Neuron (in vitro differentiated cells): ENCODE measurements around the gene SLFN5.
"Not testable (repeated sequence)": the region's sequence is repeated elsewhere in the genome, so short reads cannot be mapped to it uniquely, and the experiment has no call there.

Experiments used
- H2AFZ ChIP-seq: one replicate; pipeline ENCODE4 v1.6.1; 2013; ENCODE audit warnings: low read depth, mild to moderate bottlenecking, inconsistent platforms, low read length, moderate library complexity
- H3K27me3 ChIP-seq: one replicate; pipeline ENCODE4 v1.6.1; 2013; ENCODE audit warnings: low read length; ENCODE audit not compliant: insufficient read depth
- H3K36me3 ChIP-seq: one replicate; pipeline ENCODE4 v1.6.1; 2013; ENCODE audit warnings: low read length; ENCODE audit not compliant: insufficient read depth
- H3K4me1 ChIP-seq: one replicate; pipeline ENCODE4 v1.6.1; 2013; ENCODE audit warnings: low read length; ENCODE audit not compliant: insufficient read depth
- H3K4me3 ChIP-seq: 2 replicates; pipeline ENCODE4 v1.5.1; 2013; ENCODE audit warnings: mild to moderate bottlenecking, low read length, moderate library complexity
- H3K9me3 ChIP-seq: one replicate; pipeline ENCODE4 v1.6.1; 2013; ENCODE audit warnings: low read length

SLFN5 gene

GRCh38 chr17:35242805-35243560 lies at the start of gene SLFN5:
TSS of gene SLFN5 (plus strand) at chr17:35243072. CDS start at chr17:35258691, 15,619 bp downstream.
- no peaks in the 10 kb centered on the region for H3K9me3 ChIP-seq
- H3K27me3 ChIP-seq, result no peaks in the 10 kb centered on the region
- H3K36me3 ChIP-seq, result no peaks in the 10 kb centered on the region
- H2AFZ ChIP-seq, result peak within 1 kb of the TSS; percentile 93
- H3K4me1 ChIP-seq, result peaks cover 20% of the 10 kb centered on the region
- peak within 1 kb of the TSS; percentile 77 for H3K4me3 ChIP-seq

GRCh38 chr17:35194001-35194400 lies 48.9 kb upstream of the SLFN5 start, which contains the start of gene SLC35G3:
TSS of gene SLC35G3 (minus strand) at chr17:35194393. CDS start at chr17:35194307, 86 bp downstream.
- H3K27me3 ChIP-seq, H3K4me1 ChIP-seq, H3K36me3 ChIP-seq, H2AFZ ChIP-seq, H3K4me3 ChIP-seq, H3K9me3 ChIP-seq: not testable (repeated sequence)

- not testable (repeated sequence) for H3K4me1 ChIP-seq
These were observed 47.8 kb upstream of the SLFN5 start for GRCh38 chr17:35195062-35195461.

GRCh38 chr17:35202582-35202981 lies 40.3 kb upstream of the SLFN5 start:
- not testable (repeated sequence) for H3K27me3 ChIP-seq, H3K4me3 ChIP-seq, H3K36me3 ChIP-seq, H3K9me3 ChIP-seq, H2AFZ ChIP-seq, H3K4me1 ChIP-seq

More at GRCh38 chr17:35195062-35195461, 47.8 kb upstream of the SLFN5 start:
- H3K4me3 ChIP-seq, H3K9me3 ChIP-seq, H3K27me3 ChIP-seq, H2AFZ ChIP-seq, H3K36me3 ChIP-seq: not testable (repeated sequence)

DNA sequence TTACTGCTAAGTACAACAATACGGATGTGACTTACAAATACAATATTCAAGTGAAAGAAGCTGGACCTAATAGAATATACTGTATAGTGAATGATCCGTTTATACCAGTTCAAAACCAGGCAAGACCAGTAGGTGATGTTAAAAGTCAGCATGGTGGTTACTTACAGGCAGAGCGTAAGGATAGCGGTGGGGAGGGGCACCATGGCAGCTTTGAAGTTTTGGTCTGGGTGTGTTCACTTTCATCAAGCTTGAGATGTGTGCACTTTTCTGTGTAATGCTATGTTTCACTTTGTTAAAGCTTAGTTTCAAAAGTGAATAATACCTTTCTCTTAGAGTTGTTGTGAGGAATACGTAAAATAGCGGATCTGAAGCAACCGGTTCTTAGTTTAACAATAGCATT lies 32.1 kb upstream of the SLFN5 start:
- Histone ChIP-seq H2AFZ (no peak overlapping the region), H3K9me3 (no peaks in the 10 kb centered on the region), H3K4me1 (no peaks in the 10 kb centered on the region), H3K4me3 (no peak overlapping the region), H3K27me3 (peaks cover 5% of the 10 kb centered on the region), H3K36me3 (no peaks in the 10 kb centered on the region)

DNA sequence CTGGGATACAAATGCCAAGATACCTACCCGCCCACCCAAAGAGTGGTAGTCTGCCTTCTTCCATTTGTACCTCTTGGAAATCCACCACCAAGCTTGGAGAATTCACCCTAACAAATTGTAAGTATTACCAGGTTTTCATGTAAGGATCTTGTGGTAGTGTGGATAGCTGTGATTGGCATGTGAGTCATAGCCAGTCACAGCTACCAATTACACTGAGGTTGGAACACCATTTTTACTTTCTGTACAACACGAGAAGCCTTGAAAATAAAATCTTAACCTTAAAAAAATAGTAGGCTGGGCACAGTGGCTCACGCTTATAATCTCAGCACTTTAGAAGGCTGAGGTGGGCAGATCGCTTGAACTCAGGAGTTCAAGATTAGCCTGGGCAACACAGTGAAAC lies 30.2 kb upstream of the SLFN5 start:
- no peaks in the 10 kb centered on the region for H3K36me3 ChIP-seq
- H3K4me3 ChIP-seq, result no peak overlapping the region
- H2AFZ ChIP-seq, result no peak overlapping the region
- H3K27me3 ChIP-seq, result peaks cover 5% of the 10 kb centered on the region
- H3K4me1 ChIP-seq, result no peaks in the 10 kb centered on the region
- no peaks in the 10 kb centered on the region for H3K9me3 ChIP-seq

DNA sequence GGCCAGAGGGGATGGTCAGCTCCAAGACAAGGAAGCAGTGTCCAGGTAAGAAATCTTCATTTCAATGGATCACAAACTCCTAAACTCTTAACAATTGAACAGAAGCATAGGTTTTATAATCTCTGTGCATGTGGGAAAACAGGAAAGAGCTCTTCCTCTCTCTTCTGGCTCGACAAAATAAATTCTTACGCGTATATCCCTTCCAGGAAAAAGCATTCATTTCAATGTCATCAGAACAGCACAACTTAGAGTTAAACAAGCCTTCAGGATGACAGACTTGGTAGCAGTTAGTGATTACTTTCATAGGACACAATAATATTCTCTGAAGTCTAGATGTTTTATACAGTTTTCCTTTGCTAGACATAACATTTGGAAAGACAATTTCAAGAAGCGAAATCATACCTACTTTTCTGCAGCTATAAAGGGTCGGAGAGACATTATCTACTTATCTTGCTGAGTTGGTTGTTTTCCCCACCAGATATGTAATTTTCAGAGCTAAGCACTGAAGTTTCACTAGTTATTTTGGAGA lies 29.4 kb upstream of the SLFN5 start:
- Histone ChIP-seq H3K27me3 (peaks cover 5% of the 10 kb centered on the region), H2AFZ (no peak overlapping the region), H3K9me3 (no peaks in the 10 kb centered on the region), H3K36me3 (no peaks in the 10 kb centered on the region), H3K4me1 (no peaks in the 10 kb centered on the region), H3K4me3 (no peak overlapping the region)

DNA sequence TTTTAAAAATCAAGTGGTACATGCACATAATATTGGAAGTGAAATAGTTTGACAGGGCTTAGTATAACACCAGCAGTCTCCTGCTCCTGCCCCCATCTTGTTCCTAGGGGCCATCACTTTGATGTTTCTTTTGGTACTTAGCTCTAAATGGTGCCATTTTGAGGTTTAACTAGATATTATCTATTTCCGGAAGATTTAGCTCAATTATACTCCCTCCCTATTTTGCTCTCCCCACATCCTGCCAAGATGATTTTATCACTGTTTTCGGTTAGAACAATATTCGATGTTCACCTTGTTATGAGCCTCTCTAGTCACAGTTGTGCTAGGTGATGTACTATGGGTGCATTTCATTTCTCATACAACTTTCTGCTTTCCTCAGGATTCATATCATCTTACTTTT lies 28.7 kb upstream of the SLFN5 start:
- no peaks in the 10 kb centered on the region for H3K4me1 ChIP-seq
- H2AFZ ChIP-seq, result no peak overlapping the region
- no peak overlapping the region for H3K4me3 ChIP-seq
- H3K9me3 ChIP-seq, result no peaks in the 10 kb centered on the region
- peaks cover 5% of the 10 kb centered on the region for H3K27me3 ChIP-seq
- H3K36me3 ChIP-seq, result no peaks in the 10 kb centered on the region

DNA sequence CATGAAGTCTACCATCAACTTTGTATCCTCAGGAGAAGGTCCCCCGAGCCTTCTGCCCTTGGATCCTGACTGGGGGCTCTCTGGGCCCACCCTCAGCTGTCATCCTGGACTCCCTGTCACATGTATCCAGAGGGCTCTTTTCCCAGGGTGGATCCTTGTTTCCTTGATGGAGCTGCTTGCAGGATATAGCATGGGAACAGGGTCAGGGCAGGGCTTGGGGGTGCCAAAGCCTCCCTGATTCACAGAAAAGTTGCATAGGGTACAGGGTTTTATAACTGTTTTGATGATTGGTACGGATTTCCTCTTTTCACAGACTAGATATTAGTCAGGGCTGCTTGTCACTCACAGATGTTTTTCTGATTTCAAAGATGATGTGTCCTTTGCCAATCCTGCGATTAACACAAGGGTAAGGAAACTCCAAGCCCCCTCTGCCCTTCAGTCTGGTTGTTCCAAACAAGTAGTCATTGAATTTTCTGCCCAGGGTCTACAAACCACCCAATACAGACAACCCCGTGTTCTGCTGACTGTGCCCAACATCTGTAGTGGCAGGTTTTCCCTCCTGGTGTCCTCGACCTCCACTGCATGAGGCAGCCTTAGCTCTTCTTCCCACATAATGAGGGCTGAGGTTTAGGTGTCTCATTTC lies 28.1 kb upstream of the SLFN5 start:
- Histone ChIP-seq H2AFZ (no peak overlapping the region), H3K27me3 (peaks cover 5% of the 10 kb centered on the region), H3K9me3 (no peaks in the 10 kb centered on the region), H3K4me1 (no peaks in the 10 kb centered on the region), H3K4me3 (no peak overlapping the region), H3K36me3 (no peaks in the 10 kb centered on the region)

- H3K4me3 ChIP-seq, result no peak overlapping the region
- H3K36me3 ChIP-seq, result no peaks in the 10 kb centered on the region
- H2AFZ ChIP-seq, result no peak overlapping the region
- no peaks in the 10 kb centered on the region for H3K9me3 ChIP-seq
- peaks cover 8% of the 10 kb centered on the region for H3K27me3 ChIP-seq
- no peaks in the 10 kb centered on the region for H3K4me1 ChIP-seq
These were observed 25.8 kb upstream of the SLFN5 start for GRCh38 chr17:35217107-35217506.

GRCh38 chr17:35218915-35219314 lies 24.0 kb upstream of the SLFN5 start:
- no peaks in the 10 kb centered on the region for H3K9me3 ChIP-seq
- peaks cover 8% of the 10 kb centered on the region for H3K27me3 ChIP-seq
- H2AFZ ChIP-seq, result no peak overlapping the region
- H3K4me3 ChIP-seq, result no peak overlapping the region
- H3K36me3 ChIP-seq, result no peaks in the 10 kb centered on the region
- H3K4me1 ChIP-seq, result no peaks in the 10 kb centered on the region

DNA sequence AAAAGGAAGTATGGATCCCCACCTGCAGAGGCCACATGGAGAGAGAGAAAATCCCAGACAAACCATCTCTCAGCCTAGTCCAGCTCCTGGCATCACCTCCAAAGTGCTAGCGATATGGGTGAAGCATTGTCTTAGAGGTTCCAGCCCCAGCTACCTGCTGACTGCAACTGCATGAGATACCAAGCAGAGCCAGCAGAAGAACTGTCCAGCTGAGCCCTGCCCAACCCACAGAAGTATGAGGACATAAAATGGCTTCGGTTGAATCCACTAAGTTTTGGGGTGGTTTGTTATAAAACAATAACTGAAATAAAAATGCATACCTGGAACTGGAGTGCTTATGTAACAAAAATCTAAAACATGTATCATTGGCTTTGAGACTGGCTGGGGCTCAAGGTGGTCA lies 20.4 kb upstream of the SLFN5 start:
- Histone ChIP-seq H3K9me3 (no peaks in the 10 kb centered on the region), H3K36me3 (no peaks in the 10 kb centered on the region), H2AFZ (no peak overlapping the region), H3K4me3 (no peak overlapping the region), H3K4me1 (no peaks in the 10 kb centered on the region), H3K27me3 (peaks cover 6% of the 10 kb centered on the region)

GRCh38 chr17:35224436-35224835 lies 18.4 kb upstream of the SLFN5 start:
- Histone ChIP-seq H3K4me1 (no peaks in the 10 kb centered on the region), H2AFZ (no peak overlapping the region), H3K27me3 (peaks cover 6% of the 10 kb centered on the region), H3K4me3 (no peak overlapping the region), H3K36me3 (no peaks in the 10 kb centered on the region), H3K9me3 (no peaks in the 10 kb centered on the region)
